IMR-90 (cell line): ENCODE results near the gene CA7.

Experiments
- CEBPB ChIP-seq: IDR thresholded peaks from 2 replicates; pipeline ENCODE4 v1.6.1; 2012; ENCODE audit warnings: low read depth, low read length, improper control_type of control experiment
- CTCF ChIP-seq: conservative IDR thresholded peaks from 2 replicates; pipeline ENCODE4 v1.5.1; 2012; ENCODE audit warnings: mild to moderate bottlenecking, low read depth, low read length, improper control_type of control experiment
- MAZ ChIP-seq: IDR thresholded peaks from 2 replicates; pipeline ENCODE4 v1.6.1; 2012; ENCODE audit warnings: low read depth, mild to moderate bottlenecking, low read length, improper control_type of control experiment, moderate library complexity, borderline replicate concordance
- POLR2A ChIP-seq: IDR thresholded peaks from 2 replicates; pipeline ENCODE4 v1.6.1; 2012; ENCODE audit warnings: mild to moderate bottlenecking, low read depth, low read length
- RAD21 ChIP-seq: IDR thresholded peaks from 2 replicates; pipeline ENCODE4 v1.6.1; 2012; ENCODE audit warnings: low read length, improper control_type of control experiment

GRCh38 chr16:66899310-66899944 lies 55.2 kb downstream of the CA7 start:
- TF ChIP-seq CTCF (no peak), POLR2A (no peak), RAD21 (no peak), MAZ (no peak), CEBPB (peak; percentile 99)
